OCI-LY1 (cell line): ENCODE results near the gene LRRC28.

Source experiments
- EZH2 ChIP-seq: fragments of 200-600 bp; sonication (generic), shearing (Covaris generic); IDR thresholded peaks from 2 replicates; pipeline ENCODE4 v1.8.0; 2017; ENCODE audit warnings: borderline replicate concordance, mixed run types, mild to moderate bottlenecking, antibody characterized with exemption, low read length, moderate library complexity, mixed read lengths
- TF ChIP-seq, protein P1 (sequence below): fragments of 200-600 bp; sonication (generic), shearing (Covaris generic); IDR thresholded peaks from 2 replicates; pipeline ENCODE4 v1.5.1; 2017; ENCODE audit warnings: mild to moderate bottlenecking, antibody characterized with exemption, low read length, moderate library complexity, mixed read lengths

DNA sequence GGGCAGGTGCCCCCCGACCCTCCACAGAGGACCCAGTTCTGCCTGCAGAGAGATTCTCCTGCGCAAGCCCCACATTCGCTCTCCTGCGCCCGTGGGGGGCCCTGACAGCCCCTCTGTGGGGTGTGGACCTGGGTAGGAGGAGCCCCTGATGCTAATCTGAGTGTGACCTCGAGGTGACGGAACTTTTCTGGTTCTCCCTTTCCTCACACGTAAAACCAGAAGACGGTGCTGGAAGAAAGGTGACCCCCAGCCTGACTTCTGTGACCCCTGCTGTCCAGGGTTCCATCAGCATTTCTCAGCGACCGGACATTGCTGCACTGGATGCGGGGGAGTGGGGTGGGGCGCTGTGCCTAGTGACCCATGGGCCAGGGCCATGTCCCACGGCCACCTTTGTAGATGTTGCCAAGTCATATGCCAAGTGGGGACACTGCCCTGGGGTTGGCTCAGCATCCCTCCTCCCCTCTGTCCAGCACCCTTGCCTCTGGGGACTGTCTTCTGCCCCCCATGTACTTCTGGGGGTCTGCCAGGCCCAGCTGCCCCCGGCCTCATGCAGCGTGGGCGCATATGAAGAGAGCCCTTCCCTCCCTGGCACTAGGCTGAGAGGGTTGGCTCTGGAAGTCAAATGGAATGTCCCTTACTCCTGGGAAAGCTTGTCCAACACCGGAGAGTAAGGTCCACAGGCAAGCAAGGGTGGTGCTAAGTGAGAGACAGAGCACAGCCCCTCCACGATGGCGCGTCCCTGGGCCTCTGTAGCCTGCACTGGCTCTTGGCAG is 185.4 kb downstream of the LRRC28 start:
- TF ChIP-seq, protein P1, sequence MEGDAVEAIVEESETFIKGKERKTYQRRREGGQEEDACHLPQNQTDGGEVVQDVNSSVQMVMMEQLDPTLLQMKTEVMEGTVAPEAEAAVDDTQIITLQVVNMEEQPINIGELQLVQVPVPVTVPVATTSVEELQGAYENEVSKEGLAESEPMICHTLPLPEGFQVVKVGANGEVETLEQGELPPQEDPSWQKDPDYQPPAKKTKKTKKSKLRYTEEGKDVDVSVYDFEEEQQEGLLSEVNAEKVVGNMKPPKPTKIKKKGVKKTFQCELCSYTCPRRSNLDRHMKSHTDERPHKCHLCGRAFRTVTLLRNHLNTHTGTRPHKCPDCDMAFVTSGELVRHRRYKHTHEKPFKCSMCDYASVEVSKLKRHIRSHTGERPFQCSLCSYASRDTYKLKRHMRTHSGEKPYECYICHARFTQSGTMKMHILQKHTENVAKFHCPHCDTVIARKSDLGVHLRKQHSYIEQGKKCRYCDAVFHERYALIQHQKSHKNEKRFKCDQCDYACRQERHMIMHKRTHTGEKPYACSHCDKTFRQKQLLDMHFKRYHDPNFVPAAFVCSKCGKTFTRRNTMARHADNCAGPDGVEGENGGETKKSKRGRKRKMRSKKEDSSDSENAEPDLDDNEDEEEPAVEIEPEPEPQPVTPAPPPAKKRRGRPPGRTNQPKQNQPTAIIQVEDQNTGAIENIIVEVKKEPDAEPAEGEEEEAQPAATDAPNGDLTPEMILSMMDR, result no peak
- no peak for TF ChIP-seq EZH2
